ENCODE measurements around the gene TBCD.
"Not testable (repeated sequence)": the region's sequence is repeated elsewhere in the genome, so short reads cannot be mapped to it uniquely, and the experiment has no call there.

The TBCD gene

GRCh38 chr17:82985428-82985805, 233.6 kb downstream of the TBCD start:
- DNase-seq: no peak
- no peaks in the 10 kb centered on the region for H3K36me3 ChIP-seq
- H3K27me3 ChIP-seq: no peaks in the 10 kb centered on the region
- H3K9me3 ChIP-seq: no peaks in the 10 kb centered on the region
- TF ChIP-seq CTCF (IDR thresholded peaks at IDR 0.05; ENCODE audit: low read depth, low read length): no peak
- H3K4me1 ChIP-seq: no peaks in the 10 kb centered on the region
- no peak overlapping the region for H3K4me3 ChIP-seq (ENCODE audit: low read depth, low read length)

GRCh38 chr17:82985973-82986372, 234.1 kb downstream of the TBCD start:
- Histone ChIP-seq H3K27me3 (no peaks in the 10 kb centered on the region), H3K4me3 (ENCODE audit: low read depth, low read length) (no peak overlapping the region), H3K36me3 (no peaks in the 10 kb centered on the region), H3K4me1 (no peaks in the 10 kb centered on the region), H3K9me3 (no peaks in the 10 kb centered on the region)
- DNase-seq: peak; percentile 39
- TF ChIP-seq CTCF (IDR thresholded peaks at IDR 0.05; ENCODE audit: low read depth, low read length): no peak

GRCh38 chr17:82989051-82989450, 237.2 kb downstream of the TBCD start:
- H3K36me3 ChIP-seq; H3K27me3 ChIP-seq; DNase-seq; H3K4me1 ChIP-seq; H3K9me3 ChIP-seq; H3K4me3 ChIP-seq (ENCODE audit: low read depth, low read length): not testable (repeated sequence)

GRCh38 chr17:82989881-82990280, 238.0 kb downstream of the TBCD start:
- no peak overlapping the region for H3K4me3 ChIP-seq (ENCODE audit: low read depth, low read length)
- TF ChIP-seq CTCF (IDR thresholded peaks at IDR 0.05; ENCODE audit: low read depth, low read length): no peak
- DNase-seq: no peak
- H3K27me3 ChIP-seq: no peaks in the 10 kb centered on the region
- H3K4me1 ChIP-seq: no peaks in the 10 kb centered on the region
- H3K9me3 ChIP-seq: no peaks in the 10 kb centered on the region
- no peaks in the 10 kb centered on the region for H3K36me3 ChIP-seq

GRCh38 chr17:82993005-82993404, 241.1 kb downstream of the TBCD start:
- no peak for DNase-seq
- no peak overlapping the region for H3K4me3 ChIP-seq (ENCODE audit: low read depth, low read length)
- H3K9me3 ChIP-seq: no peaks in the 10 kb centered on the region
- H3K36me3 ChIP-seq: no peaks in the 10 kb centered on the region
- H3K27me3 ChIP-seq: no peaks in the 10 kb centered on the region
- TF ChIP-seq CTCF (IDR thresholded peaks at IDR 0.05; ENCODE audit: low read depth, low read length): no peak
- H3K4me1 ChIP-seq: no peaks in the 10 kb centered on the region
